ENCODE results near the gene SDC4. TPM values are rescaled to one million over a fixed set of nuclear protein-coding genes. Genes with fewer than 3 reads are reported as not detected.

The SDC4 gene
- total and polyA plus RNA-seq, 9 of the 15 experiments (the other 6 are each of a cell fraction or from before 2014, with no cell fraction given): 2.1 to 10.7 (median 6.3) TPM

- TF ChIP-seq KAT2B (IDR thresholded peaks at IDR 0.05; ENCODE audit: low read depth, low read length) (no peak), ZBTB7A (IDR thresholded peaks at IDR 0.05; ENCODE audit: borderline replicate concordance, control insufficient read depth, low read depth, low read length) (no peak), ZBTB33 (CRISPR knock-in tag; IDR thresholded peaks at IDR 0.05) (peak; percentile 85), PRDM10 (IDR thresholded peaks at IDR 0.05; ENCODE audit: partially characterized antibody) (peak; percentile 68), DMBX1 (CRISPR knock-in tag; IDR thresholded peaks at IDR 0.05; ENCODE audit: borderline replicate concordance) (no peak), ATF2 (CRISPR knock-in tag; IDR thresholded peaks at IDR 0.05) (no peak)
- Histone ChIP-seq H4K20me1 (replicated peaks; ENCODE audit: control insufficient read depth, insufficient read depth, low read length) (no peaks in the 10 kb centered on the region; the same call in 1 of the 2 replicates), H3K4me1 (replicated peaks in 1 of 2; ENCODE audit: control insufficient read depth in 2 of 2, insufficient read depth in 2 of 2, low read length in 2 of 2) (peaks cover 4 to 25% of the 10 kb centered on the region in 2 experiments; a peak in 3 of 5 replicates), H3K4me2 (ENCODE audit: insufficient read depth, low read length) (no peak overlapping the region), H3K36me3 (ENCODE audit: control insufficient read depth, insufficient read depth, low read length) (no peaks in the 10 kb centered on the region), H3K9me3 (replicated peaks; ENCODE audit: control insufficient read depth, insufficient read depth, low read depth, low read length) (no peaks in the 10 kb centered on the region), H3K4me3 (no peak overlapping the region), H3K27ac (ENCODE audit: extremely low read depth, low read depth, low read length) (no peak overlapping the region), H2AFZ (ENCODE audit: low read depth, low read length) (no peak overlapping the region), H3K79me2 (ENCODE audit: control insufficient read depth, insufficient read depth, low read length) (no peaks in the 10 kb centered on the region), H3K27me3 (ENCODE audit: control insufficient read depth in 2 of 2, insufficient read depth in 2 of 2, low read length in 2 of 2) (peaks cover 3 to 47% of the 10 kb centered on the region in 2 experiments; a peak in 3 of 5 replicates), H3K9ac (ENCODE audit: insufficient read depth in 1 of 2, low read depth in 2 of 2, low read length in 2 of 2) (no peak overlapping the region), H3K9me1 (ENCODE audit: control insufficient read depth, insufficient read depth, low read length) (no peaks in the 10 kb centered on the region)
- 55% methylated on average over 40 of the region's 47 CpGs for WGBS (ENCODE audit: insufficient coverage, low coverage, missing lambda C conversion rate)
- in situ Hi-C loops (cut with MboI) (no loop called here), intact Hi-C loops (cut with micrococcal nuclease) (no loop called here)
- no TSS peak for BruUV-seq (replicated peaks)
- ChIA-PET POLR2A (interaction anchor here (0.5 to 1.7 kb wide), 2 partner anchors 10 to 24 kb away, joined by 3 to 10 read pairs; no protein-coding TSS in a partner anchor), CTCF (ENCODE audit: low intra/inter-chr PET ratio) (no interaction called here)
- DNase-seq (ENCODE audit: extremely low read depth in 1 of 4, low spot score in 3 of 4): no peak
- no peak for FAIRE-seq
- ATAC-seq: no peak
These were observed 44.4 kb downstream of the SDC4 start for GRCh38 chr20:45303586-45304463.

All from K562 (cell line).